ENCODE results near the gene INVS. TPM values are rescaled to one million over a fixed set of nuclear protein-coding genes. Genes with fewer than 3 reads are reported as not detected.
"Not testable (repeated sequence)": the region's sequence is repeated elsewhere in the genome, so short reads cannot be mapped to it uniquely, and the experiment has no call there.

INVS gene
- total RNA-seq, 2 donors from 2014 or later = 37.8 to 46.8 TPM

- H3K27me3 ChIP-seq (replicated peaks; ENCODE audit: insufficient read depth) = no peaks in the 10 kb centered on the region
- H3K27ac ChIP-seq = no peak overlapping the region
- DNase-seq (ENCODE audit: low spot score) (no peak), ATAC-seq (ENCODE audit: insufficient number of reproducible peaks, low FRiP score, low read depth) (no peak)
- no peaks in the 10 kb centered on the region for H3K9me3 ChIP-seq
- H3K4me1 ChIP-seq (ENCODE audit: control insufficient read depth in 1 of 2, low read depth in 2 of 2) = no peaks in the 10 kb centered on the region
- no peak overlapping the region for H3K4me3 ChIP-seq
- no peaks in the 10 kb centered on the region for H3K36me3 ChIP-seq
- TF ChIP-seq CTCF (IDR thresholded peaks at IDR 0.05) = no peak
Measured at GRCh38 chr9:100057624-100058023, 41.4 kb upstream of the INVS start.

- no peak for ATAC-seq (ENCODE audit: insufficient number of reproducible peaks, low FRiP score, low read depth)
- no peak for DNase-seq (ENCODE audit: low spot score)
- Histone ChIP-seq H3K36me3 (no peaks in the 10 kb centered on the region), H3K27ac (no peak overlapping the region), H3K4me1 (ENCODE audit: control insufficient read depth in 1 of 2, low read depth in 2 of 2) (no peaks in the 10 kb centered on the region), H3K4me3 (no peak overlapping the region), H3K9me3 (no peaks in the 10 kb centered on the region), H3K27me3 (replicated peaks; ENCODE audit: insufficient read depth) (no peaks in the 10 kb centered on the region)
- no peak for TF ChIP-seq CTCF (IDR thresholded peaks at IDR 0.05)
Measured at GRCh38 chr9:100058699-100059579, 40.1 kb upstream of the INVS start.

- H3K4me1 ChIP-seq (ENCODE audit: control insufficient read depth in 1 of 2, low read depth in 2 of 2) = peaks cover 0 to 14% of the 10 kb centered on the region in 2 donors
- not testable (repeated sequence) for ATAC-seq (ENCODE audit: insufficient number of reproducible peaks, low FRiP score, low read depth); H3K9me3 ChIP-seq; DNase-seq (ENCODE audit: low spot score); H3K27me3 ChIP-seq (replicated peaks; ENCODE audit: insufficient read depth); H3K27ac ChIP-seq; H3K36me3 ChIP-seq; H3K4me3 ChIP-seq
Measured at GRCh38 chr9:100062683-100063082, 36.4 kb upstream of the INVS start.

GRCh38 chr9:100063185-100063584, 35.9 kb upstream of the INVS start:
- Histone ChIP-seq H3K27ac (no peak overlapping the region), H3K36me3 (no peaks in the 10 kb centered on the region), H3K27me3 (replicated peaks; ENCODE audit: insufficient read depth) (no peaks in the 10 kb centered on the region), H3K4me3 (no peak overlapping the region), H3K4me1 (ENCODE audit: control insufficient read depth in 1 of 2, low read depth in 2 of 2) (peaks cover 0 to 14% of the 10 kb centered on the region in 2 donors), H3K9me3 (no peaks in the 10 kb centered on the region)
- ATAC-seq (ENCODE audit: insufficient number of reproducible peaks, low FRiP score, low read depth) = no peak
- DNase-seq (ENCODE audit: low spot score) = no peak
- no peak for TF ChIP-seq CTCF (IDR thresholded peaks at IDR 0.05)

- Histone ChIP-seq H3K4me3 (no peak overlapping the region), H3K27me3 (replicated peaks; ENCODE audit: insufficient read depth) (no peaks in the 10 kb centered on the region), H3K27ac (no peak overlapping the region), H3K36me3 (no peaks in the 10 kb centered on the region), H3K9me3 (no peaks in the 10 kb centered on the region), H3K4me1 (ENCODE audit: control insufficient read depth in 1 of 2, low read depth in 2 of 2) (peaks cover 0 to 14% of the 10 kb centered on the region in 2 donors)
- no peak for ATAC-seq (ENCODE audit: insufficient number of reproducible peaks, low FRiP score, low read depth)
- DNase-seq (ENCODE audit: low spot score) = no peak
- TF ChIP-seq CTCF (IDR thresholded peaks at IDR 0.05) = no peak
Measured at GRCh38 chr9:100064872-100065581, 34.0 kb upstream of the INVS start.
